ENCODE measurements around the gene THBS4.

THBS4 gene

GRCh38 chr5:80122579-80122978 lies 87.4 kb downstream of the THBS4 start:
- no peak for FAIRE-seq

- no peak for FAIRE-seq
Observed at GRCh38 chr5:80124121-80124918, 89.2 kb downstream of the THBS4 start.

- FAIRE-seq: no peak
Observed at GRCh38 chr5:80125022-80125961, 90.1 kb downstream of the THBS4 start.

GRCh38 chr5:80125962-80126480 lies 90.9 kb downstream of the THBS4 start:
- FAIRE-seq: no peak

GRCh38 chr5:80127116-80127552 lies 92.0 kb downstream of the THBS4 start:
- FAIRE-seq: no peak

- no peak for FAIRE-seq
Observed at GRCh38 chr5:80128141-80128540, 93.0 kb downstream of the THBS4 start.

GRCh38 chr5:80129146-80129545 lies 94.0 kb downstream of the THBS4 start:
- no peak for FAIRE-seq
